CD14-positive monocyte (primary cell): ENCODE data around the gene ARMC8. TPM values are rescaled to one million over a fixed set of nuclear protein-coding genes. Genes with fewer than 3 reads are reported as not detected.
A peak's percentile ranks its signal among the peaks of the same experiment; 100 is the strongest.

Source experiments
- DNase-seq, 3 donors: peaks; one replicate each; pipeline ENCODE4 v3.0.0-alpha.2; 2011 to 2022
- H2AFZ ChIP-seq: 2 replicates; pipeline ENCODE4 v1.6.0; 2012; ENCODE audit warnings: mild to moderate bottlenecking, low read depth, low read length, inconsistent platforms; ENCODE audit not compliant: insufficient read depth, poor library complexity, severe bottlenecking
- H3K27ac ChIP-seq, 2 donors: 1 replicate in 1 of 2; 2 replicates in 1 of 2; pipeline ENCODE4 v1.5.1; 2012 to 2013; ENCODE audit warnings: low read length in 2 of 2, control low read depth in 1 of 2, inconsistent platforms in 1 of 2, low read depth in 1 of 2, mild to moderate bottlenecking in 1 of 2
- H3K27me3 ChIP-seq, 2 donors: one replicate each; pipeline versions ENCODE4 v1.6.0 to v1.6.1; 2011 to 2013; ENCODE audit warnings: low read length in 2 of 2; ENCODE audit not compliant: control insufficient read depth in 2 of 2, insufficient read depth in 2 of 2
- H3K36me3 ChIP-seq, 2 donors: replicated peaks in 1 of 2; 1 replicate in 1 of 2; 2 replicates in 1 of 2; pipeline versions ENCODE4 v1.5.1 to v1.6.1; 2012 to 2013; ENCODE audit warnings: low read length in 2 of 2, control low read depth in 1 of 2, inconsistent platforms in 1 of 2, mild to moderate bottlenecking in 1 of 2; ENCODE audit not compliant: insufficient read depth in 2 of 2, control insufficient read depth in 1 of 2
- H3K4me1 ChIP-seq, 2 donors: 1 replicate in 1 of 2; 2 replicates in 1 of 2; pipeline versions ENCODE4 v1.5.1 to v1.6.1; 2012 to 2013; ENCODE audit warnings: low read length in 2 of 2, control low read depth in 1 of 2, inconsistent platforms in 1 of 2, mild to moderate bottlenecking in 1 of 2, moderate library complexity in 1 of 2; ENCODE audit not compliant: insufficient read depth in 2 of 2, control insufficient read depth in 1 of 2
- H3K4me2 ChIP-seq: replicated peaks from 2 replicates; pipeline ENCODE3; 2012; ENCODE audit warnings: low read length, moderate library complexity, mild to moderate bottlenecking; ENCODE audit not compliant: poor library complexity, severe bottlenecking; ENCODE audit errors: extremely low read depth
- H3K4me3 ChIP-seq, 3 experiments: fragments of 200-600 bp in 1 of 3; sonication (generic) in 1 of 3; replicated peaks in 1 of 3; 1 replicate in 2 of 3; 2 replicates in 1 of 3; pipeline ENCODE4 v1.5.1; 2011 to 2013; ENCODE audit warnings: low read length in 3 of 3, mild to moderate bottlenecking in 3 of 3, control low read depth in 2 of 3, low read depth in 2 of 3, inconsistent platforms in 1 of 3, moderate library complexity in 1 of 3
- H3K79me2 ChIP-seq: 2 replicates; pipeline ENCODE4 v1.6.0; 2012; ENCODE audit warnings: mild to moderate bottlenecking, control low read depth, inconsistent platforms, low read length, moderate library complexity; ENCODE audit not compliant: insufficient read depth
- H3K9ac ChIP-seq: 2 replicates; pipeline ENCODE4 v1.6.0; 2017; ENCODE audit warnings: low read length, mild to moderate bottlenecking; ENCODE audit not compliant: insufficient read depth, poor library complexity, severe bottlenecking
- H3K9me3 ChIP-seq, 2 donors: replicated peaks in 1 of 2; 1 replicate in 1 of 2; 2 replicates in 1 of 2; pipeline versions ENCODE4 v1.5.1 to v1.6.1; 2012 to 2013; ENCODE audit warnings: low read length in 2 of 2, control low read depth in 1 of 2; ENCODE audit not compliant: control insufficient read depth in 1 of 2, insufficient read depth in 1 of 2
- H4K20me1 ChIP-seq: 2 replicates; pipeline ENCODE4 v1.6.0; 2012; ENCODE audit warnings: mild to moderate bottlenecking, low read length, control low read depth, moderate library complexity; ENCODE audit not compliant: insufficient read depth
- H3K27ac Mint-ChIP-seq, 7 donors: one replicate each; pipeline ENCODE4 v1.8.0; 2020; ENCODE audit warnings: mild to moderate bottlenecking in 7 of 7, mixed read lengths in 7 of 7, moderate library complexity in 6 of 7, inconsistent platforms in 2 of 7
- H3K27me3 Mint-ChIP-seq, 3 donors: one replicate each; pipeline ENCODE4 v1.8.0; 2021 to 2022; ENCODE audit warnings: low read depth in 3 of 3, mild to moderate bottlenecking in 3 of 3, mixed read lengths in 3 of 3, moderate library complexity in 3 of 3, inconsistent platforms in 1 of 3
- H3K36me3 Mint-ChIP-seq, 2 donors: one replicate each; pipeline ENCODE4 v1.8.0; 2020; ENCODE audit warnings: mixed read lengths in 2 of 2, inconsistent platforms in 1 of 2, mild to moderate bottlenecking in 1 of 2
- H3K4me1 Mint-ChIP-seq: one replicate; pipeline ENCODE4 v1.8.0; 2020; ENCODE audit warnings: mild to moderate bottlenecking, mixed read lengths
- H3K4me3 Mint-ChIP-seq, 2 donors: one replicate each; pipeline ENCODE4 v1.8.0; 2020; ENCODE audit warnings: mild to moderate bottlenecking in 2 of 2, mixed read lengths in 2 of 2, moderate library complexity in 1 of 2
- H3K9me3 Mint-ChIP-seq, 7 donors: one replicate each; pipeline ENCODE4 v1.8.0; 2020 to 2022; ENCODE audit warnings: mixed read lengths in 7 of 7, mild to moderate bottlenecking in 6 of 7, moderate library complexity in 6 of 7, inconsistent platforms in 2 of 7
- WGBS: methylation state at CpG from one replicate; pipeline ENCODE4 v1.1.5; 2013; ENCODE audit warnings: missing lambda C conversion rate; ENCODE audit not compliant: insufficient coverage; 5-methylcytosine and 5-hydroxymethylcytosine counted together
- intact Hi-C, 2 donors: fragments of 100-400 bp; cut with micrococcal nuclease; formaldehyde crosslinking; loops; one replicate each; pipeline versions ENCODE4 v1.15.0 to v1.15.1; 2023
- polyA plus RNA-seq, 3 donors: library from polyadenylated mRNA; depleted of rRNA in 1 of 3; unstranded in 2 of 3; stranded (reverse) in 1 of 3; fragments of 300-500 nt in 2 of 3; fragments of >200 nt in 1 of 3; fragmentation: Illumina TruSeq in 2 of 3; gene quantifications; 1 replicate in 2 of 3; 2 replicates in 1 of 3; pipeline ENCODE4 v1.2.3, GENCODE V29; 2012 to 2021
- TF ChIP-seq, protein P1 (sequence below): fragments of 200-600 bp; IDR thresholded peaks from one replicate; pipeline ENCODE4 v1.8.0; 2022; ENCODE audit warnings: antibody characterized with exemption, mild to moderate bottlenecking

ARMC8 gene
- polyA plus RNA-seq, 3 donors, result 34.3 to 43.9 (median 42.0) TPM

DNA sequence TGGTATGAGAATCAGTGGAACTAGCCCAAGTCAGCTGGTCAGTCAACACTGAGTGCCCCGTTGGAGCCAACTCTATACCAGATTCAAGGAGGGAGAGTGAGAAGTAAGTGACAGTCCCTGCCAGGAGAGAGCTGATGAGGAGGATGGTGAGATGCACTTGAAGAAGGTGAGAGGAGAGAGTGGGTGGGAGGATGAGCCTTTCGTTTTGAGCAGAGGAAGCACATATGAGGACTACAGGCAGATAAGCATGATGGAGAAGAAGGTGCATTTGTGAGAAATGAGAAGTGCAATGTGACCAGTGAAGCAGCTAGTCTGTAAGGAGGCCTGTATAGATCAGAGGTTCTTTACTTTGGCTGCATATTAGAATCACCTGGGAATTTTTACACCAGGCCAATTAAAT is 102.2 kb downstream of the ARMC8 start:
- no peaks in the 10 kb centered on the region for H4K20me1 ChIP-seq
- Mint-ChIP-seq H3K9me3 (no peaks in the 10 kb centered on the region), H3K27me3 (peaks cover 0 to 1% (median 0%) of the 10 kb centered on the region in 3 donors), H3K4me1 (no peaks in the 10 kb centered on the region), H3K4me3 (no peak overlapping the region), H3K36me3 (peaks cover 44 to 58% of the 10 kb centered on the region in 2 donors), H3K27ac (peak overlapping the region in 1 of 7 donors; percentile 22)
- DNase-seq, result no peak
- no peak overlapping the region for H3K9ac ChIP-seq
- H2AFZ ChIP-seq, result no peak overlapping the region
- H3K9me3 ChIP-seq, result no peaks in the 10 kb centered on the region
- 100% methylated on average over 2 of the region's 2 CpGs for WGBS
- H3K27ac ChIP-seq, result no peak overlapping the region
- intact Hi-C loops, result no loop called here
- H3K36me3 ChIP-seq, result peaks cover 80 to 100% of the 10 kb centered on the region in 2 donors
- TF ChIP-seq, protein P1, sequence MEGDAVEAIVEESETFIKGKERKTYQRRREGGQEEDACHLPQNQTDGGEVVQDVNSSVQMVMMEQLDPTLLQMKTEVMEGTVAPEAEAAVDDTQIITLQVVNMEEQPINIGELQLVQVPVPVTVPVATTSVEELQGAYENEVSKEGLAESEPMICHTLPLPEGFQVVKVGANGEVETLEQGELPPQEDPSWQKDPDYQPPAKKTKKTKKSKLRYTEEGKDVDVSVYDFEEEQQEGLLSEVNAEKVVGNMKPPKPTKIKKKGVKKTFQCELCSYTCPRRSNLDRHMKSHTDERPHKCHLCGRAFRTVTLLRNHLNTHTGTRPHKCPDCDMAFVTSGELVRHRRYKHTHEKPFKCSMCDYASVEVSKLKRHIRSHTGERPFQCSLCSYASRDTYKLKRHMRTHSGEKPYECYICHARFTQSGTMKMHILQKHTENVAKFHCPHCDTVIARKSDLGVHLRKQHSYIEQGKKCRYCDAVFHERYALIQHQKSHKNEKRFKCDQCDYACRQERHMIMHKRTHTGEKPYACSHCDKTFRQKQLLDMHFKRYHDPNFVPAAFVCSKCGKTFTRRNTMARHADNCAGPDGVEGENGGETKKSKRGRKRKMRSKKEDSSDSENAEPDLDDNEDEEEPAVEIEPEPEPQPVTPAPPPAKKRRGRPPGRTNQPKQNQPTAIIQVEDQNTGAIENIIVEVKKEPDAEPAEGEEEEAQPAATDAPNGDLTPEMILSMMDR, result no peak
- no peak overlapping the region for H3K4me3 ChIP-seq
- no peaks in the 10 kb centered on the region for H3K79me2 ChIP-seq
- H3K4me1 ChIP-seq, result no peaks in the 10 kb centered on the region
- H3K4me2 ChIP-seq, result no peak overlapping the region
- H3K27me3 ChIP-seq, result no peaks in the 10 kb centered on the region

DNA sequence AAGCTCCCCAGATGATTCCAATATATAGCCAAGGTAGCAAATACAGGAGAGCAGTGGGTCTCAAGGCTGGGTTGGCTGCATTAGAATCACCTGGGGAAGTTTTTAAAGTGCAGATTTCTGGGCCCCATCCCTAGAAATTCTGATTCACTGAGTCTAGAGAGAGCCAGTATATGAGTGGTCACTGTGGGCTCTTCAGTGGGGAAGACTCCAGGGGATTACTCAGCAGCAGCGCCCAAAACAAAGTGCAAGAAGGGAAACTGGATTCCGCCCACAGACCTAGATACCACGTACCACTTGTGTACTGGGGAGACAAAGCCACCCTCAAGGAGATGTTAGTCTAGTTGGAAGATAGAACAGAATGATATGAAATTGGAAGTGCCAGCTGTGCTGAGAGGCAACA is 102.6 kb downstream of the ARMC8 start:
- no peaks in the 10 kb centered on the region for H3K4me1 Mint-ChIP-seq
- 96% methylated on average over 3 of the region's 3 CpGs for WGBS
- DNase-seq, result no peak
- no peaks in the 10 kb centered on the region for H3K9me3 ChIP-seq
- H3K4me3 Mint-ChIP-seq, result no peak overlapping the region
- H3K9ac ChIP-seq, result no peak overlapping the region
- no peaks in the 10 kb centered on the region for H3K4me1 ChIP-seq
- TF ChIP-seq, protein P1, result no peak
- peak overlapping the region in 1 of 7 donors; percentile 5 for H3K27ac Mint-ChIP-seq
- no peak overlapping the region for H3K4me3 ChIP-seq
- H3K36me3 ChIP-seq, result peaks cover 76 to 100% of the 10 kb centered on the region in 2 donors
- intact Hi-C loops, result no loop called here
- no peaks in the 10 kb centered on the region for H3K79me2 ChIP-seq
- H2AFZ ChIP-seq, result no peak overlapping the region
- H3K4me2 ChIP-seq, result no peak overlapping the region
- H4K20me1 ChIP-seq, result no peaks in the 10 kb centered on the region
- H3K27me3 Mint-ChIP-seq, result peaks cover 0 to 1% (median 0%) of the 10 kb centered on the region in 3 donors
- H3K27ac ChIP-seq, result no peak overlapping the region
- H3K9me3 Mint-ChIP-seq, result no peaks in the 10 kb centered on the region
- no peaks in the 10 kb centered on the region for H3K27me3 ChIP-seq
- peaks cover 47 to 61% of the 10 kb centered on the region in 2 donors for H3K36me3 Mint-ChIP-seq
